Endothelial cell (in vitro differentiated cells): ENCODE measurements around the gene KCNMA1. TPM values are rescaled to one million over a fixed set of nuclear protein-coding genes. Genes with fewer than 3 reads are reported as not detected.

Experiments
- DNase-seq: peaks from one replicate; pipeline ENCODE4 v3.0.0; 2021; ENCODE audit warnings: low spot score
- H3K27ac Mint-ChIP-seq: one replicate; pipeline ENCODE4 v1.8.0; 2021; ENCODE audit warnings: mixed read lengths, inconsistent platforms; ENCODE audit not compliant: unreplicated experiment
- H3K27me3 Mint-ChIP-seq: one replicate; pipeline ENCODE4 v1.8.0; 2021; ENCODE audit warnings: mild to moderate bottlenecking, moderate library complexity, mixed read lengths, inconsistent platforms; ENCODE audit not compliant: unreplicated experiment
- H3K36me3 Mint-ChIP-seq: one replicate; pipeline ENCODE4 v1.8.0; 2021; ENCODE audit warnings: mild to moderate bottlenecking, low read depth, mixed read lengths, inconsistent platforms; ENCODE audit not compliant: unreplicated experiment
- H3K4me1 Mint-ChIP-seq: one replicate; pipeline ENCODE4 v1.8.0; 2021; ENCODE audit warnings: mild to moderate bottlenecking, mixed read lengths, inconsistent platforms; ENCODE audit not compliant: unreplicated experiment
- H3K4me3 Mint-ChIP-seq: one replicate; pipeline ENCODE4 v1.8.0; 2021; ENCODE audit warnings: mild to moderate bottlenecking, mixed read lengths, inconsistent platforms; ENCODE audit not compliant: unreplicated experiment
- H3K9me3 Mint-ChIP-seq: one replicate; pipeline ENCODE4 v1.8.0; 2021; ENCODE audit warnings: mixed read lengths, inconsistent platforms; ENCODE audit not compliant: unreplicated experiment
- total RNA-seq: library from RNA; stranded (reverse); fragmentation: NEBNext Ultra II Directional; extraction: Animal tissue kit (Norgen Biotek cat#: 25700); gene quantifications from one replicate; pipeline ENCODE4 v1.2.1, GENCODE V29; 2021; ENCODE audit not compliant: unreplicated experiment
- TF ChIP-seq, protein P1 (sequence below): fragments of 200-600 bp; sonication (generic); IDR thresholded peaks from one replicate; pipeline ENCODE4 v1.5.0; 2021; ENCODE audit warnings: antibody characterized with exemption; ENCODE audit not compliant: unreplicated experiment

Gene KCNMA1
- total RNA-seq, 1 donor from 2014 or later: 5.1 TPM

DNA sequence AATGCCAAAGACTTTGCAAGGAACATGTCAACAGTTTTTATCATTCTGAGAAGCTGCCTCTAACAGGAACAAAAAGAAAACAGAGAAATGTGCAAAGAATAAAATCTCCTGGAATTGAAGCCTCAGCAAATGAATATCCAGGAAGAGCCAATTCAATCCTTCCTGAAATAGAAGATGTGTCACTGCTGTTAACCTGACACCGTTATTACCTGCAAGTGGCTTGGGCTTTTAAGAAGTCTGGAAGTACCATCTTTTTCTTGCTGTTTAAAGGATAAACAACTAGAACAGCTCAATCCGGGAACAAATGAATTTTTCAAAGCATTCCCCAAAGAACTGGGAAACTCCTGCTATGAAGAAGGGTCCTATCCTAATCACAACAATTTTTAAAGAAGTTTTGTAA, 434.8 kb downstream of the KCNMA1 start:
- Mint-ChIP-seq H3K36me3 (no peaks in the 10 kb centered on the region), H3K27me3 (peaks cover 4% of the 10 kb centered on the region), H3K9me3 (no peaks in the 10 kb centered on the region), H3K4me1 (no peaks in the 10 kb centered on the region), H3K27ac (no peak overlapping the region), H3K4me3 (no peak overlapping the region)
- TF ChIP-seq, protein P1, sequence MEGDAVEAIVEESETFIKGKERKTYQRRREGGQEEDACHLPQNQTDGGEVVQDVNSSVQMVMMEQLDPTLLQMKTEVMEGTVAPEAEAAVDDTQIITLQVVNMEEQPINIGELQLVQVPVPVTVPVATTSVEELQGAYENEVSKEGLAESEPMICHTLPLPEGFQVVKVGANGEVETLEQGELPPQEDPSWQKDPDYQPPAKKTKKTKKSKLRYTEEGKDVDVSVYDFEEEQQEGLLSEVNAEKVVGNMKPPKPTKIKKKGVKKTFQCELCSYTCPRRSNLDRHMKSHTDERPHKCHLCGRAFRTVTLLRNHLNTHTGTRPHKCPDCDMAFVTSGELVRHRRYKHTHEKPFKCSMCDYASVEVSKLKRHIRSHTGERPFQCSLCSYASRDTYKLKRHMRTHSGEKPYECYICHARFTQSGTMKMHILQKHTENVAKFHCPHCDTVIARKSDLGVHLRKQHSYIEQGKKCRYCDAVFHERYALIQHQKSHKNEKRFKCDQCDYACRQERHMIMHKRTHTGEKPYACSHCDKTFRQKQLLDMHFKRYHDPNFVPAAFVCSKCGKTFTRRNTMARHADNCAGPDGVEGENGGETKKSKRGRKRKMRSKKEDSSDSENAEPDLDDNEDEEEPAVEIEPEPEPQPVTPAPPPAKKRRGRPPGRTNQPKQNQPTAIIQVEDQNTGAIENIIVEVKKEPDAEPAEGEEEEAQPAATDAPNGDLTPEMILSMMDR: no peak
- no peak for DNase-seq

GRCh38 chr10:77201135-77202106, 436.2 kb downstream of the KCNMA1 start:
- Mint-ChIP-seq H3K4me3 (no peak overlapping the region), H3K9me3 (no peaks in the 10 kb centered on the region), H3K4me1 (no peaks in the 10 kb centered on the region), H3K36me3 (no peaks in the 10 kb centered on the region), H3K27ac (no peak overlapping the region), H3K27me3 (peaks cover 4% of the 10 kb centered on the region)
- no peak for DNase-seq
- TF ChIP-seq, protein P1: no peak

GRCh38 chr10:77197544-77197943, 440.1 kb downstream of the KCNMA1 start:
- DNase-seq: no peak
- Mint-ChIP-seq H3K27me3 (peaks cover 5% of the 10 kb centered on the region), H3K27ac (no peak overlapping the region), H3K9me3 (no peaks in the 10 kb centered on the region), H3K4me3 (no peak overlapping the region), H3K36me3 (no peaks in the 10 kb centered on the region), H3K4me1 (no peaks in the 10 kb centered on the region)
- TF ChIP-seq, protein P1: no peak

- no peak for DNase-seq
- Mint-ChIP-seq H3K27ac (no peak overlapping the region), H3K36me3 (no peaks in the 10 kb centered on the region), H3K4me3 (no peak overlapping the region), H3K4me1 (no peaks in the 10 kb centered on the region), H3K27me3 (peaks cover 5% of the 10 kb centered on the region), H3K9me3 (no peaks in the 10 kb centered on the region)
- TF ChIP-seq, protein P1: no peak
Measured at GRCh38 chr10:77196614-77197013, 441.0 kb downstream of the KCNMA1 start.

GRCh38 chr10:77195101-77195500, 442.5 kb downstream of the KCNMA1 start:
- no peaks in the 10 kb centered on the region for H3K36me3 Mint-ChIP-seq
- no peaks in the 10 kb centered on the region for H3K4me1 Mint-ChIP-seq
- H3K4me3 Mint-ChIP-seq: no peak overlapping the region
- no peaks in the 10 kb centered on the region for H3K9me3 Mint-ChIP-seq
- H3K27ac Mint-ChIP-seq: no peak overlapping the region
- no peak for DNase-seq
- H3K27me3 Mint-ChIP-seq: peaks cover 4% of the 10 kb centered on the region
- TF ChIP-seq, protein P1: no peak
